ENCODE measurements around the gene RRAS.

RRAS gene

DNA sequence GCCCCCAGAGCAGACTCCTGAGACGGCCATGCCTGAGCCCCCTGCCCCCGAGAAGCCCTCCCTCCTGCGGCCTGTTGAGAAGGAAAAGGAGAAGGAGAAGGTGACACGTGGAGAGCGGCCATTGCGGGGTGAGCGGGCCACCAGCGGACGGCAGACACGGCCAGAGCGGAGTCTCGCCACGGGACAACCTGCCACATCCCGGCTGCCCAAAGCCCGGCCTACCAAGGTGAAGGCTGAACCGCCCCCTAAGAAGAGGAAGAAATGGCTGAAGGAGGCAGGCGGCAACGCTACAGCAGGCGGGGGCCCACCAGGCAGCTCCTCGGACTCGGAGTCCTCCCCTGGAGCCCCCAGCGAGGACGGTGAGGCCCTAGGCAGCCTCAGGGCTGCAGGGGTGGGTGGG lies 24.1 kb downstream of the RRAS start:
- Histone ChIP-seq H3K4me3 (replicated peaks; ENCODE audit: insufficient read depth, low read length) (no peak overlapping the region), H3K27ac (replicated peaks) (no peak overlapping the region), H3K27me3 (ENCODE audit: insufficient read depth, poor library complexity, severe bottlenecking) (no peaks in the 10 kb centered on the region)
- TF ChIP-seq GABPA (IDR thresholded peaks at IDR 0.05; ENCODE audit: low read depth) (no peak), SPI1 (IDR thresholded peaks at IDR 0.05; ENCODE audit: borderline replicate concordance, low read depth) (no peak), CTCF (IDR thresholded peaks at IDR 0.05; ENCODE audit: insufficient read depth, low read length) (no peak), POLR2AphosphoS5 (IDR thresholded peaks at IDR 0.05; ENCODE audit: low read depth) (no peak), REST (IDR thresholded peaks at IDR 0.05; ENCODE audit: insufficient replicate concordance, low read depth) (no peak)
- DNase-seq (ENCODE audit: low read depth in 1 of 2, low spot score in 1 of 2) = no peak

DNA sequence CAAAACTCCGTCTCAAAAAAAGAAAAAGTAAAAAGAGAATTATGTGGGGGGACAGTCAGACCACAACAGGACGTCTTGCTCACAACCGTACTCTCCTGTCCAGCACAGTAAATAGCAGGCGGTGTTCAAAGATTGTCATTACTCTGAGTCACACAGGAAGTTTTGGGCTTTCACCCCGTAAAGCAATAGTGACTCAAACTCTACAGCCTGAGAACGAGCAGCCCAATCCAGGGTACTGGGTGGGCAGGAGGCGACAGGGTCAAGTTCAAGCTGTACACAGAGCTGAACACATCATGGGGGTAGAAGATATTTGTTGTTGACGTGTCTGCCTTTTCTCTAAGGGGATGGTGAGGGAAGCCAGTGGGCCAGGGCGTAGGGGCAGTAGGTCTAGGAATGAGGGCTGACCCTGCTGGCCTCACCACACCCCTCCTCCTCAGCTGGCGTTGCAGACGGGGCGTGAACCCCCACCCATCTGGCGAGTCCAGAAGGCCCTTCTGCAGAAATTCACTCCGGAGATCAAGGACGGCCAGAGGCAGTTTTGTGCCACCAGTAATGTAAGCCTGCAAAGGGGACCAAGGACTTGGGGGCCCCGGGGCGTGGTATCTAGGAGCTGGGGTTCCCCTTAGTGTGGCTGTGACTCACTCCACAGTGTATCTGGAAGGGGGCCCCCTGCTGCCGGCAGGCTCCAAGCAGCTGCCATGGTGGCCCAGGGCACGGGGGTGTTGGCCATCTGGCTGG lies 25.7 kb downstream of the RRAS start:
- H3K27ac ChIP-seq (replicated peaks) = no peak overlapping the region
- no peak for DNase-seq (ENCODE audit: low read depth in 1 of 2, low spot score in 1 of 2)

More for the DNA sequence above, 25.7 kb downstream of the RRAS start:
- no peak overlapping the region for H3K4me3 ChIP-seq (replicated peaks; ENCODE audit: insufficient read depth, low read length)
- no peak for TF ChIP-seq REST (IDR thresholded peaks at IDR 0.05; ENCODE audit: insufficient replicate concordance, low read depth)
- no peak for TF ChIP-seq GABPA (IDR thresholded peaks at IDR 0.05; ENCODE audit: low read depth)
- TF ChIP-seq CTCF (IDR thresholded peaks at IDR 0.05; ENCODE audit: insufficient read depth, low read length) = no peak
- no peak for TF ChIP-seq POLR2AphosphoS5 (IDR thresholded peaks at IDR 0.05; ENCODE audit: low read depth)
- no peak for TF ChIP-seq SPI1 (IDR thresholded peaks at IDR 0.05; ENCODE audit: borderline replicate concordance, low read depth)
- no peaks in the 10 kb centered on the region for H3K27me3 ChIP-seq (ENCODE audit: insufficient read depth, poor library complexity, severe bottlenecking)
